Fibroblast of lung (primary cell): ENCODE data around the gene PEDS1. TPM values are rescaled to one million over a fixed set of nuclear protein-coding genes. Genes with fewer than 3 reads are reported as not detected.
"Not testable (repeated sequence)": the region's sequence is repeated elsewhere in the genome, so short reads cannot be mapped to it uniquely, and the experiment has no call there.

Experiments
- DNase-seq, 2 donors: peaks; one replicate each; pipeline versions ENCODE4 v3.0.0 to v3.0.0-alpha.2; 2010; ENCODE audit warnings: low read depth in 2 of 2
- H2AFZ ChIP-seq: 2 replicates; pipeline ENCODE4 v1.5.1; 2012; ENCODE audit warnings: low read length, control low read depth, inconsistent platforms
- H3K27ac ChIP-seq: 2 replicates; pipeline ENCODE4 v1.5.1; 2011; ENCODE audit warnings: low read length, control low read depth; ENCODE audit not compliant: insufficient read depth
- H3K27me3 ChIP-seq: 2 replicates; pipeline ENCODE4 v1.5.1; 2011; ENCODE audit warnings: mild to moderate bottlenecking, low read length; ENCODE audit not compliant: control insufficient read depth, insufficient read depth
- H3K36me3 ChIP-seq: 2 replicates; pipeline ENCODE4 v1.5.1; 2011; ENCODE audit warnings: low read length; ENCODE audit not compliant: control insufficient read depth, insufficient read depth
- H3K4me1 ChIP-seq: 2 replicates; pipeline ENCODE4 v1.5.1; 2011; ENCODE audit warnings: low read length; ENCODE audit not compliant: control insufficient read depth, insufficient read depth; ENCODE audit errors: extremely low read depth
- H3K4me2 ChIP-seq: 2 replicates; pipeline ENCODE4 v1.5.1; 2011; ENCODE audit warnings: low read length, control low read depth; ENCODE audit not compliant: insufficient read depth; ENCODE audit errors: extremely low read depth
- H3K4me3 ChIP-seq, 4 experiments: fragments of 200-600 bp in 1 of 4; sonication (generic) in 1 of 4; replicated peaks in 1 of 4; 2 replicates each; pipeline ENCODE4 v1.5.1; 2011 to 2016; ENCODE audit warnings: low read length in 4 of 4, low read depth in 3 of 4, mild to moderate bottlenecking in 3 of 4, control low read depth in 2 of 4, inconsistent platforms in 1 of 4, mixed read lengths in 1 of 4; ENCODE audit not compliant: insufficient read depth in 1 of 4; ENCODE audit errors: control extremely low read depth in 1 of 4
- H3K79me2 ChIP-seq: 2 replicates; pipeline ENCODE4 v1.5.1; 2012; ENCODE audit warnings: mild to moderate bottlenecking, low read length, inconsistent platforms; ENCODE audit not compliant: control insufficient read depth, insufficient read depth
- H3K9ac ChIP-seq: 2 replicates; pipeline ENCODE4 v1.5.1; 2011; ENCODE audit warnings: mild to moderate bottlenecking, low read length, control low read depth; ENCODE audit not compliant: insufficient read depth
- H3K9me3 ChIP-seq: 2 replicates; pipeline ENCODE4 v1.5.1; 2012; ENCODE audit warnings: low read depth, low read length; ENCODE audit not compliant: control insufficient read depth, insufficient read depth
- H4K20me1 ChIP-seq: 2 replicates; pipeline ENCODE4 v1.5.1; 2011; ENCODE audit warnings: low read length; ENCODE audit not compliant: control insufficient read depth, insufficient read depth; ENCODE audit errors: extremely low read depth
- CTCF ChIP-seq, 2 donors: IDR thresholded peaks in 1 of 2; conservative IDR thresholded peaks in 1 of 2; 1 replicate in 1 of 2; 2 replicates in 1 of 2; pipeline ENCODE4 v1.5.1; 2011 to 2012; ENCODE audit warnings: low read length in 2 of 2, control low read depth in 1 of 2, inconsistent platforms in 1 of 2, low read depth in 1 of 2, mild to moderate bottlenecking in 1 of 2
- EZH2 ChIP-seq: IDR thresholded peaks from 2 replicates; pipeline ENCODE4 v1.5.1; 2012; ENCODE audit warnings: low read length, control low read depth, mild to moderate bottlenecking; ENCODE audit errors: missing control alignments
- polyA plus RNA-seq, 2 donors: library from polyadenylated mRNA; depleted of rRNA in 1 of 2; stranded (reverse) in 1 of 2; unstranded in 1 of 2; fragments of >200 nt; gene quantifications; 2 replicates each; pipeline ENCODE4 v1.2.1, GENCODE V29; 2011 to 2012; ENCODE audit warnings: missing spikeins in 1 of 2
- total RNA-seq: library from RNA; depleted of rRNA; stranded (reverse); fragments of >200 nt; gene quantifications from 2 replicates; pipeline ENCODE4 v1.2.1, GENCODE V29; 2014

PEDS1 gene
- total and polyA plus RNA-seq, 2 donors (not counting 1 experiment from before 2014, with no cell fraction given), result 8.3 to 56.9 TPM

GRCh38 chr20:50107796-50108331 lies 45.7 kb downstream of the PEDS1 start:
- H3K27ac ChIP-seq, result no peak overlapping the region
- no peak for DNase-seq
- H3K4me3 ChIP-seq, result no peak overlapping the region
- no peaks in the 10 kb centered on the region for H3K9me3 ChIP-seq
- H3K27me3 ChIP-seq, result no peaks in the 10 kb centered on the region
- peaks cover 4% of the 10 kb centered on the region for H3K36me3 ChIP-seq
- no peak overlapping the region for H3K9ac ChIP-seq
- H3K79me2 ChIP-seq, result peaks cover 90% of the 10 kb centered on the region
- peaks cover 31% of the 10 kb centered on the region for H3K4me1 ChIP-seq
- no peak overlapping the region for H2AFZ ChIP-seq
- no peak for TF ChIP-seq EZH2
- TF ChIP-seq CTCF (conservative IDR thresholded peaks at IDR 0.05 in 1 of 2, IDR thresholded peaks at IDR 0.05 in 1 of 2; ENCODE audit: low read depth in 1 of 2, low read length in 2 of 2), result no peak
- H3K4me2 ChIP-seq, result peak overlapping the region; percentile 2
- no peaks in the 10 kb centered on the region for H4K20me1 ChIP-seq

GRCh38 chr20:50107086-50107660 lies 46.4 kb downstream of the PEDS1 start:
- Histone ChIP-seq H3K4me1 (peaks cover 34% of the 10 kb centered on the region), H3K9me3 (no peaks in the 10 kb centered on the region), H3K9ac (no peak overlapping the region), H3K4me2 (no peak overlapping the region), H3K36me3 (peaks cover 4% of the 10 kb centered on the region), H4K20me1 (no peaks in the 10 kb centered on the region), H3K79me2 (peaks cover 90% of the 10 kb centered on the region), H3K27ac (no peak overlapping the region), H3K27me3 (no peaks in the 10 kb centered on the region), H3K4me3 (no peak overlapping the region), H2AFZ (no peak overlapping the region)
- peak in 1 of 2 donors; percentile 37 for DNase-seq
- no peak for TF ChIP-seq EZH2
- no peak for TF ChIP-seq CTCF (conservative IDR thresholded peaks at IDR 0.05 in 1 of 2, IDR thresholded peaks at IDR 0.05 in 1 of 2; ENCODE audit: low read depth in 1 of 2, low read length in 2 of 2)

GRCh38 chr20:50106669-50107068 lies 46.9 kb downstream of the PEDS1 start:
- not testable (repeated sequence) for H3K4me2 ChIP-seq, H3K9ac ChIP-seq, H3K27me3 ChIP-seq, H4K20me1 ChIP-seq, DNase-seq, H3K9me3 ChIP-seq, H3K4me3 ChIP-seq, H2AFZ ChIP-seq, H3K36me3 ChIP-seq, H3K27ac ChIP-seq
- peaks cover 36% of the 10 kb centered on the region for H3K4me1 ChIP-seq
- peaks cover 90% of the 10 kb centered on the region for H3K79me2 ChIP-seq

Other genes with a start within 250 kb of the PEDS1 start
- gene SPATA2, start 238.2 kb downstream of the PEDS1 start, total RNA-seq, result 1.0 and 2.0 TPM in 2 replicates
- gene SPATA2, start 238.2 kb downstream of the PEDS1 start, polyA plus RNA-seq, result 3.6 and 4.2 TPM in 2 replicates
- gene RNF114, start 217.3 kb downstream of the PEDS1 start, total RNA-seq, result 50.3 and 65.2 TPM in 2 replicates
- gene RNF114, start 217.3 kb downstream of the PEDS1 start, polyA plus RNA-seq, result 70.2 and 93.9 TPM in 2 replicates
- 0.26 and 0.66 TPM in 2 replicates for gene SNAI1, start 170.7 kb downstream of the PEDS1 start, total RNA-seq
- gene SNAI1, start 170.7 kb downstream of the PEDS1 start, polyA plus RNA-seq, result 1.4 and 1.8 TPM in 2 replicates
- 31.7 and 33.4 TPM in 2 replicates for gene UBE2V1, start 40.6 kb downstream of the PEDS1 start, total RNA-seq
- 193 and 217 TPM in 2 replicates for gene UBE2V1, start 40.6 kb downstream of the PEDS1 start, polyA plus RNA-seq
- gene CEBPB, start 37.1 kb upstream of the PEDS1 start, total RNA-seq, result 87.1 and 106 TPM in 2 replicates
- 15.6 and 21.0 TPM in 2 replicates for gene CEBPB, start 37.1 kb upstream of the PEDS1 start, polyA plus RNA-seq